Neural cell (in vitro differentiated cells): ENCODE results near the gene C1QB.

Source experiments
- EP300 ChIP-seq: fragments of 450-650 bp; conservative IDR thresholded peaks from 2 replicates; pipeline ENCODE4 v1.6.1; 2014; ENCODE audit warnings: antibody characterized with exemption, mild to moderate bottlenecking, moderate library complexity; ENCODE audit not compliant: poor library complexity, severe bottlenecking
- EZH2 ChIP-seq: fragments of 200-600, 300-800 bp; shearing (Covaris generic), sonication (generic); IDR thresholded peaks from 2 replicates; pipeline ENCODE4 v1.6.1; 2014; ENCODE audit warnings: antibody characterized with exemption, low read length, borderline replicate concordance, mild to moderate bottlenecking; ENCODE audit not compliant: insufficient read depth, poor library complexity, severe bottlenecking
- MXI1 ChIP-seq: fragments of 450-650 bp; conservative IDR thresholded peaks from 2 replicates; pipeline ENCODE4 v1.6.1; 2014; ENCODE audit warnings: antibody characterized with exemption, mild to moderate bottlenecking; ENCODE audit not compliant: poor library complexity, severe bottlenecking
- POLR2AphosphoS5 ChIP-seq: IDR thresholded peaks from 2 replicates; pipeline ENCODE4 v1.6.1; 2012
- RAD21 ChIP-seq: fragments of 450-650 bp; conservative IDR thresholded peaks from 2 replicates; pipeline ENCODE4 v1.6.1; 2014; ENCODE audit warnings: antibody characterized with exemption, mild to moderate bottlenecking, moderate library complexity
- SMC3 ChIP-seq: fragments of 450-650 bp; conservative IDR thresholded peaks from 2 replicates; pipeline ENCODE4 v1.6.1; 2014; ENCODE audit warnings: antibody characterized with exemption, mild to moderate bottlenecking, moderate library complexity; ENCODE audit not compliant: poor library complexity
- TAF1 ChIP-seq: IDR thresholded peaks from 2 replicates; pipeline ENCODE4 v1.6.1; 2012; ENCODE audit warnings: low read depth
- TF ChIP-seq, protein P1 (sequence below): fragments of 450-650 bp; IDR thresholded peaks from 2 replicates; pipeline ENCODE4 v1.5.1; 2014; ENCODE audit warnings: antibody characterized with exemption, mild to moderate bottlenecking, moderate library complexity; ENCODE audit not compliant: poor library complexity, severe bottlenecking
- TF ChIP-seq, protein P2 (sequence below): IDR thresholded peaks from 2 replicates; pipeline ENCODE4 v1.6.1; 2012; ENCODE audit warnings: borderline replicate concordance

DNA sequence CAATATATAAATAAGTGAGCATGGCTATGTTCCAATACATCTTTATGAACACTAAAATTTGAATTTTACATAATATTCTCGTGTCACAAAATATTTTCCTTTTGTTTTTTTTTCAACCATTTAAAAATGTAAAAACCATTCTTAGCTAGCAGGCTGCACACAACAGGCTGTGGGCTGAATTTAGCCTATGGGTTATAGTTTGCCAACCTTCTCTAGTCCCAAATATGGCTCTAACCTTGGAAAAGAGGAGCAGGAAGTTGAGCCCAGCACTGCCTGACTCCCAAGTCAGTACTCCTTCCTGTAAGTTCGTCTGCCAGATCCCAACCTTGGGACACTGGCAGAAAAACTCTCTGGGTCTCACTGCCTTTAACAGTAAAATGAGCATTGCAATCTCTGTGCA is 13.4 kb downstream of the C1QB start:
- no peak for TF ChIP-seq POLR2AphosphoS5
- TF ChIP-seq, protein P1, sequence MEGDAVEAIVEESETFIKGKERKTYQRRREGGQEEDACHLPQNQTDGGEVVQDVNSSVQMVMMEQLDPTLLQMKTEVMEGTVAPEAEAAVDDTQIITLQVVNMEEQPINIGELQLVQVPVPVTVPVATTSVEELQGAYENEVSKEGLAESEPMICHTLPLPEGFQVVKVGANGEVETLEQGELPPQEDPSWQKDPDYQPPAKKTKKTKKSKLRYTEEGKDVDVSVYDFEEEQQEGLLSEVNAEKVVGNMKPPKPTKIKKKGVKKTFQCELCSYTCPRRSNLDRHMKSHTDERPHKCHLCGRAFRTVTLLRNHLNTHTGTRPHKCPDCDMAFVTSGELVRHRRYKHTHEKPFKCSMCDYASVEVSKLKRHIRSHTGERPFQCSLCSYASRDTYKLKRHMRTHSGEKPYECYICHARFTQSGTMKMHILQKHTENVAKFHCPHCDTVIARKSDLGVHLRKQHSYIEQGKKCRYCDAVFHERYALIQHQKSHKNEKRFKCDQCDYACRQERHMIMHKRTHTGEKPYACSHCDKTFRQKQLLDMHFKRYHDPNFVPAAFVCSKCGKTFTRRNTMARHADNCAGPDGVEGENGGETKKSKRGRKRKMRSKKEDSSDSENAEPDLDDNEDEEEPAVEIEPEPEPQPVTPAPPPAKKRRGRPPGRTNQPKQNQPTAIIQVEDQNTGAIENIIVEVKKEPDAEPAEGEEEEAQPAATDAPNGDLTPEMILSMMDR, result no peak
- TF ChIP-seq, protein P2, sequence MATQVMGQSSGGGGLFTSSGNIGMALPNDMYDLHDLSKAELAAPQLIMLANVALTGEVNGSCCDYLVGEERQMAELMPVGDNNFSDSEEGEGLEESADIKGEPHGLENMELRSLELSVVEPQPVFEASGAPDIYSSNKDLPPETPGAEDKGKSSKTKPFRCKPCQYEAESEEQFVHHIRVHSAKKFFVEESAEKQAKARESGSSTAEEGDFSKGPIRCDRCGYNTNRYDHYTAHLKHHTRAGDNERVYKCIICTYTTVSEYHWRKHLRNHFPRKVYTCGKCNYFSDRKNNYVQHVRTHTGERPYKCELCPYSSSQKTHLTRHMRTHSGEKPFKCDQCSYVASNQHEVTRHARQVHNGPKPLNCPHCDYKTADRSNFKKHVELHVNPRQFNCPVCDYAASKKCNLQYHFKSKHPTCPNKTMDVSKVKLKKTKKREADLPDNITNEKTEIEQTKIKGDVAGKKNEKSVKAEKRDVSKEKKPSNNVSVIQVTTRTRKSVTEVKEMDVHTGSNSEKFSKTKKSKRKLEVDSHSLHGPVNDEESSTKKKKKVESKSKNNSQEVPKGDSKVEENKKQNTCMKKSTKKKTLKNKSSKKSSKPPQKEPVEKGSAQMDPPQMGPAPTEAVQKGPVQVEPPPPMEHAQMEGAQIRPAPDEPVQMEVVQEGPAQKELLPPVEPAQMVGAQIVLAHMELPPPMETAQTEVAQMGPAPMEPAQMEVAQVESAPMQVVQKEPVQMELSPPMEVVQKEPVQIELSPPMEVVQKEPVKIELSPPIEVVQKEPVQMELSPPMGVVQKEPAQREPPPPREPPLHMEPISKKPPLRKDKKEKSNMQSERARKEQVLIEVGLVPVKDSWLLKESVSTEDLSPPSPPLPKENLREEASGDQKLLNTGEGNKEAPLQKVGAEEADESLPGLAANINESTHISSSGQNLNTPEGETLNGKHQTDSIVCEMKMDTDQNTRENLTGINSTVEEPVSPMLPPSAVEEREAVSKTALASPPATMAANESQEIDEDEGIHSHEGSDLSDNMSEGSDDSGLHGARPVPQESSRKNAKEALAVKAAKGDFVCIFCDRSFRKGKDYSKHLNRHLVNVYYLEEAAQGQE, result no peak
- no peak for TF ChIP-seq EP300
- TF ChIP-seq SMC3, result no peak
- no peak for TF ChIP-seq EZH2
- TF ChIP-seq MXI1, result no peak
- TF ChIP-seq RAD21, result no peak
- no peak for TF ChIP-seq TAF1
